Fibroblast of skin of abdomen (primary cell): Measurements from ENCODE around the gene SAFB.
A peak's percentile ranks its signal among the peaks of the same experiment; 100 is the strongest.

ENCODE experiments used
- DNase-seq: peaks from one replicate; pipeline ENCODE4 v3.0.0-alpha.2; 2013

Gene SAFB

DNA sequence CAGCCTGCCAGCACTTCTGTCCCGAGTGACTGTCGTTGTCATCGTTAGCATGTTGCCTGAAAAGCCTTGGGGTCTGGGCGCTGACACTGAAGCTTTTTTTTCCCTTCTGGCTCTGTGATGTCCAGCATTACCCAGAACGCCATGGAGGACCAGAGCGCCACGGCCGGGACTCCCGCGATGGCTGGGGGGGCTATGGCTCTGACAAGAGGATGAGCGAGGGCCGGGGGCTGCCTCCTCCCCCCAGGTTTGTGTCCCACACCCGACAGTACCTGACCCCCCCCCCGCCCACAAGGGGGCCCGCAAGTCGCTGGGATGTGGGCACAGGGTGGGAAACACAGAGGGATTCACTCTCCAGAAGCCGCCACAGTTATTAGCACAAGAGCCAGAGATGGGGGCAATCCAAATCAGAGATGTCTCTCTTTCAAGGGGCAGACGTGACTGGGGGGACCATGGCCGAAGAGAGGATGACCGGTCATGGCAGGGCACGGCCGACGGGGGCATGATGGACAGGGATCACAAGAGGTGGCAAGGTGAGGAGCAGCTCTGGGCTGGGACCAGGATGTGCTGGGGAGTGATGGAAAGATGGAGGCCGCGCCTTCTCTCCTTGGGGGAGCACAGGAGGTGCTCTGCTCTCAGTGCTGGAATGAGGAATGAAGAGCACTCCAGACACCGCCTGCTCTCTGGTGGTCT, 44.2 kb downstream of the SAFB start:
- no peak for DNase-seq

DNA sequence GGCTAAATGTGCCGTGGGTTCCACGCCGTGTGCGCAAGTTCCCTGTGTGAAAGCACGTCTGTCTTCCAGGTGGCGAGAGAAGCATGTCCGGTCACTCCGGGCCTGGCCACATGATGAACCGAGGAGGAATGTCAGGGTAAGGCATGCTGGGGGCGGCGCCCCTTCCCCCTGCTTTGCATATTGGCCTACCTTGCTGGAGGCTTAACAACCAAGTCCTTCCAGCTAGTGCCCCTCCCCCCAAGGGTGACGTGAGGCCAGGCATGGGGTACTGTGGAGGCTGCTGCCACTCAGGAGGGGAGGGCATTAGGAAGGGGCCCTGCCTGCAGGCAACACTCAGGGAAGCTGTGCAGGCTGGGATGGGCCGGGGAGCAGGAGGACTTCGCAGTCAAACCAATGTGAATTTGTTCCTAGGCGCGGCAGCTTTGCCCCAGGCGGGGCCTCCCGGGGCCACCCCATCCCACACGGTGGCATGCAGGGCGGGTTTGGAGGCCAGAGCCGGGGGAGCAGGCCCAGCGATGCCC, 44.9 kb downstream of the SAFB start:
- no peak for DNase-seq

DNA sequence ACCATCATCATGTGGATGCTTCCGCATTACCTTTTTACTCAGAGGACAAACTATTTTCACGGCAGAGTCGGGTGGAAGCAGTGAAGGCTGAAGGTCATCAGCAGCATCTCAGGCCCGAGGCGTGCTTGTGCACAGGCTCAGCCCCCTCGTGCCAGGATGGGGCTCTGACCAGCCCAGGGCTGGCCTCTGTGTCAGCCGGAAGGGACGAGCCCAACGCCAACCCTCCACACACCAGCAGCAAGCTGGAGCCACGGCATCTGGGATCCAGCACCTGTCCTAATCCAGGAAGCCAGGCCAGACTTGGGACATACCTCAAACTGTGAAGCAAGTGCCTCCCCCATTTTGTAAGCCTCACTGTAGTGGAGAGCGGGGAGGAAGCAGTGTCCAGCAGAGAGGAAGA, 46.3 kb downstream of the SAFB start:
- DNase-seq = no peak

DNA sequence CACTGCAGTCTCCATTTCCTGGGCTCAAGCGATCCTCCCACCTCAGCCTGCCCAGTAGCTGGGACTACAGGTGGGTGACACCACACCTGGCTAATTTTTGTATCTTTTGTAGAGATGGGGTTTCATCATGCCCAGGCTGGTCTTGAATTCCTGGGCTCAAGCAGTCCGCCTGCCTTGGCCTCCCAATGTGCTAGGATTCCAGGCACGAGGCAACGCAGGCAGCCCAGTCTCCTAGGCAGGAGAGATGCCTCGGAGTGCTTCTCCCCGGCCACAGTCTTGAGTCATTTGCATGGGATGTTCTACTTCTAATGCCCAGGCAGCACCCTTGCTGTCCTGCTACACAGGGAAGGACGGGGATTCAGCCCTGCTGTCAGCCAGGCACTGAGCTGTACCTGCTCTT, 48.7 kb downstream of the SAFB start:
- no peak for DNase-seq

DNA sequence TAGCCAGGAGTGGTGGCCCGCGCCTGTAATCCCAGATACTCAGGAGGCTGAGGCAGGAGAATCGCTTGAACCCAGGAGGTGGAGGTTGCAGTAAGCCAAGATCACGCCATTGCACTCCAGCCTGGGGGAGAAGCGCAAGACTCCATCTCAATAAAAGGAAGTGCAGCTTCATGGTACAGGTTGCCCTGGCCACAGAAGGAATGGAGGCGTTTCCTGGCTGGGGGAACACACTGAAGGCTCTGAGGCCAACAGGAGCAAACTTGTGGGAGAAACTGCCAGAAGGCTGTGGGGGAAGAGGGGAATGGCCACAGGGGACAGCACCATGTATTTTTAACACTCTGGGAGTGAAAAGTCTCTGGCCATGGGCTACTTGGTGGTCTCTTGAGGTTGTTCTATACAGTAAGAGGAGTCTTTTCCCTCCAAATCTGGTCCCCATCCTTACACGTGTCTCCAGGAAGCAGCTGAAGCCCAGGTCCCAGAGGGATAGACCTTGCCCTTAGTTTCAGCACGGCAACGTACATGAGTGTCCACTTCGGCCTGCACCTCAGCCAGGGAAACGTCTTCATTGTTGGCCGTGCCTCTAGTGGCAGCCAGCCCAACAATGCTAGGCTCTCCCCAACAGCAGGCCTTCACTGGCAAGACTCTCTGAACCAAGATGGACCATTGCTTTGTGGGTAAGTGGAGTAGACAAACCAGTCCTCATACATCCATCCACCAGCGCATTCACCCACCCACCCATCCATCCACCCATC, 50.0 kb downstream of the SAFB start:
- DNase-seq = no peak

DNA sequence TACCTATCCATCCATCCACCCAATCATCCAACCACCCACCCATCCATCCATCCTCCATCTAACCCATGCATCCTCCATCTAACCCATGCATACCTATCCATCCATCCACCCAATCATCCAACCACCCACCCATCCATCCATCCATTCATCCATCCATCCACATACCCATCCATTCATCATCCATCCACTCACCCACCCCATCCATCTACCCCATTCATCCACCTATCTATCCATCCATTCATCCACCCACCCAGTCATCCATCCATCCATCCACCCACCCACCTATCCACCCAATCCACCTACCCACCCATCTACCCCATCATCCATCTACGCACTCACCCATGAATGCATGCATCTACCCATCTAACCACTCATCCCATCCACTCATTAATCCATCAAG, 50.9 kb downstream of the SAFB start:
- DNase-seq = no peak

DNA sequence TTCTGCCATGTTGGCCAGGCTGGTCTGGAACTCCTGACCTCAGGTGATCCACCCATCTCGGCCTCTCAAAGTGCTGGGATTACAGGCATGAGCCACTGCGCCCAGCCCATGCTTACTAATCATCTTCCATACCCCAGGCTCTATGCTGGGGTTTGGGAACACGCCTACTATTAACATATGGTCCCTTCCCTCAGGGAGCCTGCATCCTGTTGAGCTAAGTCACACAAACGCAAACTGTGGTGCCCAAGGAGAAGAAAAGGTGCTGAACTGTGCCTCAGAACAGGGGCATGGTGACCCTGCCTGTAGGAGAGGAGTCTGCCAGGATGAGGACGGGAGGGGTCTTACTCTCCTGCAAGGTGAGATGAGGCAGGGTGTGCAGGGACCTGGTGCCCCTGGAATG, 51.8 kb downstream of the SAFB start:
- DNase-seq = no peak

DNA sequence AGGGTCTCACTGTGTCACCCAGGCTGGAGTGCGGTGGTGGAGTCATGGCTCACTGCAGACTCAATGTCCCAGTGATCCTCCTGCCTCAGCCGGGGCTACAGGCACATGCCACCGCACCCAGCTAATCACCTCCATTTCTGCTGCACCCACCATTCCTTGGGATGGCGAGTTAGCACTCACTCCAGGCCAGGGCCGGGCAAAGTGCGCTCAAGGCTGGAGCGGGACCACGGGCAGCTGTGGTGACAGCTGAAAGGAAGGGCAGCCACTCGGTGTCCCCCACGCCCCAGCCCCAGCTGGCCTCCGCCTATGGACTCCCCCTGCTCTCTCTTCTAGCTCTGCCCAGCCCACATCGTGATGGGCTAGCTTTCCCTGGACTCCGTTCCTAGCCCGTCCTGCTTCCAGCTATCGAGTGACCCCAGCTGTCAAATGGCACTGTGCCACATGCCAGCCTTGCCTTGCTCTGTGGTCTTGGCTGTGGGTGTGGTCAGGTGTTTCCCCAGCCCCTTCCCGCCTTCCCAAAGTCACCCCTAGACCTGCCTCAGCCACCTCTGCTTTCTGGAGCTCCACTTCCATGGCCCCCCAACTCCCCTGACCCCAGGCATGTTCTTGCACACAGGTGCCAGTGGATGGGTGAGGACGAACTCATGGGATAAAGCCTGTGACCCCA, 53.4 kb downstream of the SAFB start:
- no peak for DNase-seq

DNA sequence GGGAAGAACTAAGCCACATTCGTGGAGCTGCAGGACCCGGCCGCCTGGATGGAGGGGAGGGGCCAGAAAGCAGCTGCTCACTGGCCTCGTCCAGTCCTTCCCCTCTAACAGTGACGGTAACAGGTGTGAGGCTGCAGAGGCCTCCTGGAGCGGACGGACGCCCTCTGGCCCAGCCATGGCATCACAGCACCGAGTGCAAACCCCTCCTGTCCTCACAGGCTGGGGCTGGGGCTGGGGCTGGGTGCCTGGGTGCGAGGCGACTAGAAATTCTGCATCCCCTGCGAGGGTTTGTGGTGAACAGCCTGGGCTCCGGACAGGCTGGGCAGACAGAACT, 53.9 kb downstream of the SAFB start:
- no peak for DNase-seq

DNA sequence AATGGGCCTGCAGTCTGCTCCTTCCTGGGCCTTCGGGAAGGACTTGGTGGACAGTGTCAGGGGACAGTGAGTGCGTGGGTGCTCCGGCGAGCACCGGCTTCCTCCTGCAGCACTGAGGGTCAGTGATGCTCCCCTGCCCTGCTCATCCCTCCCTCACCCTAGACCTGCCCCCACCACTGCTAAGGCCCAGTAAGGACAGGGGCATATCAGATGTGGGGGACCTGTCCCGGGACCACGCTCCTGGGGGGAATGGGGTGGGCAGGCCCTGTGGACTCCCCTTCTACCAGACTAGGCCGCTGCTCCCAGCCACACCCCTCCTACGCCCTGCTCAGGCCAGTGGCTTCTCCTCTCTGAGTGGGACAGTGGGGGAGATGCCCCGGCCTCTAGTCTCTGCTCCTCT, 54.3 kb downstream of the SAFB start:
- no peak for DNase-seq

DNA sequence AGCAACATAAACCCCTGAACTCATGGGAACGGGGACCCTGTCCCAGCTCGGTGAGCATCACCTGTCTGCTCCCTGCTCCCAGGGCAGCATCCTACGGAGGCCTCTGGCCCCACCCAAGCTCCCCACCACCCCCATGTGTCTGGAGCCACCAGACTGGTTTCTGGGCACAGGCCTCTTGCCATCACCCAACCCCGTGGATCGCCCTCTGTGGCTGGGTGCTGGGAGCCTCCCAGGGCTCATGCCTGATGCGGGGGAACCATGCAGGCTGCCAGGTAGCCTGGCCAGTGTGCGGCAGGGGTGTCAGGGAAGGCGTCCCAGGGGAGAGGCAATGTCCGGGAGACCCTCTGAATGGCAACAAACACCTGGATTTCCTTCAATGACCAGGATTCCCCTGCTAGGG, 54.7 kb downstream of the SAFB start:
- DNase-seq = no peak

DNA sequence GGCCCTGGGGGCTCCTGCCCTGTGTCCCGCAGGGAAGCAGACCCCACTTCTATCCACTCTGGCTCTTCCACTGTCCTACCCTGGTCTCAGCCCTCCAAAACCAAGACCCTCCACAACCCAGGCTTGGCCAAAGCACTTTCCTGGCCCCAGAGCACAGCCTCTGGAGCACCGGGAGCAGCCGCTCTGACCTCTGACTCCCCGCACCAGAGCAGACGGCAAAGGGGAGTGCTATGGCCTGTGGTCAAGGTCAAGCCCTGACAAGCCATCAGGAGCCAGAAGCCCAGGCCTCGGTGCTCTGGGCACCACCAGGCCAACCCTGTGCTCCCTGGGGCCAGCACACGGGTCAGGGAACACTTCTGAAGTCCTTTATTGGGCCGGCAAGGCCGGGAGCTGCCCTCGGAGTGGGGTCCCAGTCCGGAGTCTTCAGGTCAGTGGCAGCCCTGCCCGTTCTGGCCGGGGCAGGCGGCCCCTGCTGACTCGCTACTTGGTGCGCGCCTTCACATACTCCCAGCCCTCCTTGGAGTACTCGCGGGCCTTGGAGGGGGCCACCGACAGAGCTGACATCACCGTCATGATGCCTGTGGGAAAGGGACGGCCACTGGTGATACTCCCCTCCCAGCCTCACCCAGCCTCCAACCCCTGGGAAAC, 55.3 kb downstream of the SAFB start:
- no peak for DNase-seq

DNA sequence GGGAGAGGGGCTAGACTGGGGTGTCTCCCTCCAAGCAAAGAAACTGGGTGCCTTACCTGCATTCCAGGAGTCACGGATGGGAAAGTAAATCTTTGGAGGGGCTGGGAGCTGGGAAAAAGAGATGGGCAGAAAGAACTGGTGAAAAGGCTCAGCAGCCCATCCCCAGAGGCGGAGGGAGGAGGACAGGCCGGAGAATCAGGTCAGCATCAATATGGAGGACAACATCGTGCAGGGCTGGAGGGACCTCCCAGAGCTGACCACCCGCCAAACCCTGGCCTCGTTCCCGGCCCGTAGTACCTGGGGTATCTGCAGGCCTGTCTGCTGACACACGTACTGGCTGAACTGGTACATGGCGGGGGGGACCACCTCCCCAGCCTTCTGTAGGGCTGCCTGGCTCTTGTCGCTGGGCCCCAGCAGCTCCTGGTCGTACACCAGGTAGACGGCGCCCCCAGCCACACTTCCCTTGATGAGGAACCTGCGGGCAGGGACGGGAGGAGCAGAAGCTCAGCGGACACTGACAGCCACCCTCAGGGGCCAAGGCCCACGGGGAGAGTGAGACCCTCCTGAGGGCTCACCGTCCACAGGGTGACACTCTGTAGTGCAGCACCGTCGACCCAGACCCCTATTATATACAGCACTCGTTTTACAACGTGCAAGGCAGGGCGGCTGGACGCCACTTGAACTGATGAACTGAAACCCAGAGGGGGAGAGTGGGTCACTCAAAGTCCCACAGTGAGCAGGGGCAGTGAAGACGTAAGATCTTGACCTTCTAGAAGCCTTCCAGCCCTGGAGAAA, 56.6 kb downstream of the SAFB start:
- no peak for DNase-seq

DNA sequence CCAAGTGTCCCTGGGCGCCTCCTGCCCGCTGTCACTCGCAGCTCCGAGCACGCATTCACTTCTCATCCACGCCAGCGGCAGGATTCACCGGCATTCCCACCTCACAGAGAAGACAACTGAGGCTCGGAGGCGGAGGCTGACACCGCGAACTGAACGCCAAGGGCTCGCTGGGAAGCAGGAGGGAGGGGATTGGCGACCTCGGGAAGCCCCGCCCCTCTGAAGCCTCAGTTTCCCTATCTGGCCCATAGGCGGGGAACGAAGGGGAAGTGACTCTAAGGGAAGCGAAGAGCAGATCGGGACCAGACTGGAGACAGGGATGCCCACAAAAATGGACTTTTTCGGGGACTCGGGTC, 57.2 kb downstream of the SAFB start:
- DNase-seq = peak; percentile 21

DNA sequence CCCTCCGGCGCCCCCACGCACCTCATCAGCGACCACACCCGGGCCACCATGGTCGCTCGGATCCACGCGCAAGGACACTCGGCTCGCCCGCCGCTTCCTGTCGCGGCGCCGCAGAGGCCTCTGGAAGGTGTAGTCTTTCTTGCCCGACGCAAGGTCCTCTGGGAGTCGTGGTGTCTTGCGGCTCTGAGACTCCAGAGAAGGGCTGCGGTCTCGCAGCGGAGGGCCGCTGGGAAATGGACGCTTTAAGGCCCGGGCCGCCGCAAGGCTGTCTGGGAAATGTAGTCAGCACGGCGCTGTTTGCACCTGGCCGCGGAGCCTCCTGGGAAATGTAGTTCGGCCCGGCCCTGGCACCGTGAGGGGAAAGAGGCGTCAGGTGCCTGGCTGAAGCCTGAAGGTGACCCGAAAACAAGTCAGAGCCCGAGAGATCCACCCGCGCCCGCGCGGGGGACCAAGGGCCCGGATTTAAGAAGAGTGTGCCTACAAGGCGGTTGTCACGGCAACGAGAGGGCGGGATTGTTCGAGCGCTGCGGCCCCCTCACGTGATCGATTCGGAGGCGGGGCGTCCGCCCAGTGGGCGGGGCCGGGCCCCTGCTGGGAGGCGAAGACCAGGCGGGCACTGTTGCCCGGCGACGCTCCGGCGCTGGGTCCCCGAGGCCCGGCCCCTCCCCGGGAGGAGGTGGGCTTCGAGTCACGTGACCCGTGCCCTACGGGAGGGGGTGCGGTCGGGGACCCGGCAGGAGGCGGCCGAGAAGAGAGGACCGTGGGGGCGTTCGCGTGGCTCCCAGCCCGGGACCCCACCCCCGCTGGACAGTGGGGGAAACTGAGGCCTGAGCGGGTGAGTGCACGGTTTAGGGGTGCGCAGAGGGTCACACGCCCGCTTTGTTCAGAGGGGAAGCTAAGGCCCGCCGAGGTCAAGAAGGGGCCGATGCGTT, 57.8 kb downstream of the SAFB start, which contains the start of the genes HSD11B1L and MICOS13:
HSD11B1L (plus strand) TSS at position 591 of the 932 bp plus-strand sequence. CDS start 3,806 bp downstream, outside the sequence.
MICOS13 (minus strand) TSS at position 80 of the 932 bp plus-strand sequence; CDS start at position 50, 30 bp downstream.
- DNase-seq = peak; percentile 99

DNA sequence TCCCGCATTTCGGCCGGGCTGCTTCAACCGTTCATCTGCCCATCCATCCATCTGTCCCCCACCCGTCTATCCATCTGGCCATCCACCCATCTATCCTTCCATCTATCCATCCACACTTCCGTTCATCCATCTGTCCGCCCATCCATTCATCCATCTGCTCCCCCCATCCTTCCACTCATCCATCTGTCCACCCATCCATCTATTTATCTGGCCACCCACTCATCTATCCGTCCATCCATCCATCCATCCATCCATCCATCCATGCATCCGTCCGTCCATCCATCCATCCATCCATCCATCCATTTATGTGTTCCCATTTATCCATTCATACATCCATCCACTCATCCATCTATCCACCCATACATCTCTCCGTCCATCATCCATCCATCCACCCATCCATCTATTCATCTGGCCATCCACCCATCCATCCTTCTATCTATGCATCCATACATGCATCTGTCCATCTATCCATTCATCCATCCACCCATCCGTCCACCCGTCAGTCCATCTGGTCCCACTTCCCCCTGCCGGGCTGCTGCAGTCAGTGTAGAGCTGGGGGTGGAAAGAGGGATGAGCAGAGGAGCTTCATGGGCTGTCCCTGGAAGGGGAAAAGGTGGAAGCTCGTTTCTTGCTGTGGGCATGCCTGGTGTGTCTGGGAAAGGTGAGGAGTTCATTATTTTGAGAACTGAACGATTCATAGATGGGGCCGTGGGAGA, 58.7 kb downstream of the SAFB start:
- DNase-seq = no peak

DNA sequence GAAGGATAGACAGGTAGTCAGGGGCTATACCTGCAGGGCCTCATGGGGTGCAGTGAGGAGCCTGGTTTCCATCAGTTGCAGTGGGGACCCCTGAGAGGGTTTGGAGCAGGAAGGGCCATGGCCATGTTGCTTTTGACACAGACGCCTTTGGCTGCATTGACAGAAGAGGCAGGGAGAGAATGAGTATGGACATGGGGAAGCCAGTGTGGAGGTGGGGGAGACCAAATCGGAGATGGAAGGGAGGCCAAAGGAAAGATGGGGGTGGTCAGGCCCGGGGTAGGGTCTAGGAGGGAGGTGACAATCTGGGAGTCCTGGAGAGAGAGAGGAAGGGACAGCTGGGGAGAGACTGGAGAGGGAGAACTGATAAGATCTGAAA, 59.2 kb downstream of the SAFB start:
- no peak for DNase-seq

DNA sequence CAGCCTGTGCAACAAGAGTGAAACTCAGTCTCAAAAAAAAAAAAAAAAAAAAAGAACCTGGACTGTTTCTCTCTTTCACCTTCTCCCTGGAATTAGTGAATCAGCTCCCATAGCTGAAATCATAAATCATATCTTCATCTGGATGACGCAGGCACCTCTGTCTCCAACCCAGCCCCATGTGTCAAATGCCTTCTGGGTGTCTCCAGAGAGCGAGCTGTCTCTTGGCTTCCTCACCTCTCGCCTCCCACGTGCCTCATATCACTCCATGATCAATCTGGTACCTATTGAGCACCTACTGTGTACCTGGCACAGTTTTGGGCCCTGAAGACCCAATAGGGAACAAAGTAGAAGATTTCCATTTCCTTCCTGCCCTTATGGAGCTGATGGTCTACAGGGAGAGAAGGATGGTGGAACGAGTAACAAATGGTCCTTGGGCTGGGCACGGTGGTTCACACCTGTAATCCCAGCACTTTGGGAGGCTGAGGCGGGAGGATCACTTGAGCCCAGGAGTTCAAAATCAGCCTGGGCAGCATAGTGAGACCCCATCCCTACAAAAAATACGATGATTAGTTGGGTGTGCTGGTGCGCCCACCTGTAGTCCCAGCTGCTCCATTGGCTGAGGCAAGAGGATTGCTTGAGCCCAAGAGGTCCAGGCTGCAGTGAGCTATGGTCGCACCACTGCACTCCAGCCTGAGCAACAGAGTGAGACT, 60.4 kb downstream of the SAFB start:
- no peak for DNase-seq

DNA sequence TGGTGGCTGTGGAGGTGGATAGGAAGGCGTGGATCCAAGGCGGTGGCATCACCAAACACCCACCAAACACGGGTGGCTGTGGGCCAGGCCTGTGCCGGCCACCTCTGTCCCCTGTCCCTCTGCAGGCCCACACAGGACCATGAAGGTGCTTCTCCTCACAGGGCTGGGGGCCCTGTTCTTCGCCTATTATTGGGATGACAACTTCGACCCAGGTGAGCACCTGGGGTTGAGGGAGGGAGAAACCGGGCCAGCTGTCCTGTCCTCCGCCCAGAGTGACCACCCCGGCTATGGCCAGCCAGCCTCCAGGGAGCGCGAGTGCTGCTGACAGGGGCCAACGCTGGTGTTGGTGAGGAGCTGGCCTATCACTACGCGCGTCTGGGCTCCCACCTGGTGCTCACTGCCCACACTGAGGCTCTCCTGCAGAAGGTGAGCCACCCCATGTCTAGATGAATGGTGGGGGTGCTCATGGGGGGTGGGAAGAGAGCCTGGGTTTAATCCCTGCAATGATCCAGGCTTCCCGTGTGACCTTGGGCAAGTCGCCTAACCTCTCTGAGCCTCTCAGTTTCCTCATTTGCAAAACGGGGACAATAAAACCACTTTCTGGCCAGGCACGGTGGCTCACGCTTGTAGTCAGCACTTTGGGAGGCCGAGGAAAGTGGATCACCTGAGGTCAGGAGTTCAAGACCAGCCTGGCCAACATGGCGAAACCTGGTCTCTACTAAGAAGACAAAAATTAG, 62.0 kb downstream of the SAFB start:
- no peak for DNase-seq
